Frontal cortex (tissue), 4 donors: ENCODE measurements around the gene SPART. TPM values are rescaled to one million over a fixed set of nuclear protein-coding genes. Genes with fewer than 3 reads are reported as not detected.
"Not testable (repeated sequence)": the region's sequence is repeated elsewhere in the genome, so short reads cannot be mapped to it uniquely, and the experiment has no call there.

Source experiments
- DNase-seq, 2 donors: peaks; one replicate each; pipeline ENCODE4 v3.0.0; 2012; ENCODE audit warnings: low spot score in 2 of 2
- FAIRE-seq: peaks from 2 replicates; lab custom pipeline; 2012; peaks lifted over from hg19 to GRCh38; lab: Jason Lieb, UNC
- total RNA-seq: library from RNA; depleted of rRNA; stranded (reverse); fragments of >200 nt; gene quantifications from one replicate; pipeline ENCODE4 v1.2.3, GENCODE V29; 2014
- donor health status: control.
- donor health status: control.
- donor health status: control.

The SPART gene
- total RNA-seq, 1 donor from 2014 or later: 16.7 TPM

GRCh38 chr13:36325912-36326311, 20.3 kb downstream of the SPART start:
- FAIRE-seq: no peak
- DNase-seq: no peak

- DNase-seq, FAIRE-seq: not testable (repeated sequence)
These were observed 21.3 kb downstream of the SPART start for GRCh38 chr13:36324881-36325280.

- FAIRE-seq (no peak), DNase-seq (no peak)
These were observed 22.1 kb downstream of the SPART start for GRCh38 chr13:36323951-36324566.

GRCh38 chr13:36323408-36323807, 22.8 kb downstream of the SPART start:
- DNase-seq (no peak), FAIRE-seq (no peak)

GRCh38 chr13:36319793-36320192, 26.4 kb downstream of the SPART start:
- DNase-seq, FAIRE-seq: not testable (repeated sequence)

GRCh38 chr13:36313047-36313969, 32.9 kb downstream of the SPART start:
- no peak for DNase-seq
- no peak for FAIRE-seq

- DNase-seq: no peak
- no peak for FAIRE-seq
These were observed 35.6 kb downstream of the SPART start for GRCh38 chr13:36310417-36311108.

- no peak for FAIRE-seq
- no peak for DNase-seq
These were observed 43.9 kb downstream of the SPART start for GRCh38 chr13:36302289-36302688.

GRCh38 chr13:36299469-36299868, 46.7 kb downstream of the SPART start:
- DNase-seq, FAIRE-seq: not testable (repeated sequence)

GRCh38 chr13:36298535-36299068, 47.6 kb downstream of the SPART start:
- FAIRE-seq (no peak), DNase-seq (no peak)

- DNase-seq (peak; percentile 29 to 66), FAIRE-seq (no peak)
These were observed 48.5 kb downstream of the SPART start, which contains the start of gene CCDC169 for GRCh38 chr13:36297366-36298338. TSS of gene CCDC169 (minus strand) at chr13:36297814. CDS start at chr13:36297719, 95 bp downstream.

- DNase-seq (no peak), FAIRE-seq (no peak)
These were observed 52.1 kb downstream of the SPART start for GRCh38 chr13:36294096-36294495.

- no peak for FAIRE-seq
These were observed 52.7 kb downstream of the SPART start for GRCh38 chr13:36293497-36293896.

GRCh38 chr13:36288794-36289391, 57.3 kb downstream of the SPART start:
- peak; percentile 81 for FAIRE-seq
- no peak for DNase-seq

More at GRCh38 chr13:36293497-36293896, 52.7 kb downstream of the SPART start:
- no peak for DNase-seq

- FAIRE-seq: no peak
- no peak for DNase-seq
These were observed 60.2 kb downstream of the SPART start for GRCh38 chr13:36286006-36286405.

GRCh38 chr13:36282821-36283432, 63.3 kb downstream of the SPART start:
- peak; percentile 94 for FAIRE-seq

GRCh38 chr13:36275190-36276002, 70.8 kb downstream of the SPART start:
- no peak for FAIRE-seq
- no peak for DNase-seq

More at GRCh38 chr13:36282821-36283432, 63.3 kb downstream of the SPART start:
- peak in 1 of 2 donors; percentile 18 for DNase-seq
